ENCODE data around the gene RBM15B.
"Not testable (repeated sequence)": the region's sequence is repeated elsewhere in the genome, so short reads cannot be mapped to it uniquely, and the experiment has no call there.

The RBM15B gene, protein sequence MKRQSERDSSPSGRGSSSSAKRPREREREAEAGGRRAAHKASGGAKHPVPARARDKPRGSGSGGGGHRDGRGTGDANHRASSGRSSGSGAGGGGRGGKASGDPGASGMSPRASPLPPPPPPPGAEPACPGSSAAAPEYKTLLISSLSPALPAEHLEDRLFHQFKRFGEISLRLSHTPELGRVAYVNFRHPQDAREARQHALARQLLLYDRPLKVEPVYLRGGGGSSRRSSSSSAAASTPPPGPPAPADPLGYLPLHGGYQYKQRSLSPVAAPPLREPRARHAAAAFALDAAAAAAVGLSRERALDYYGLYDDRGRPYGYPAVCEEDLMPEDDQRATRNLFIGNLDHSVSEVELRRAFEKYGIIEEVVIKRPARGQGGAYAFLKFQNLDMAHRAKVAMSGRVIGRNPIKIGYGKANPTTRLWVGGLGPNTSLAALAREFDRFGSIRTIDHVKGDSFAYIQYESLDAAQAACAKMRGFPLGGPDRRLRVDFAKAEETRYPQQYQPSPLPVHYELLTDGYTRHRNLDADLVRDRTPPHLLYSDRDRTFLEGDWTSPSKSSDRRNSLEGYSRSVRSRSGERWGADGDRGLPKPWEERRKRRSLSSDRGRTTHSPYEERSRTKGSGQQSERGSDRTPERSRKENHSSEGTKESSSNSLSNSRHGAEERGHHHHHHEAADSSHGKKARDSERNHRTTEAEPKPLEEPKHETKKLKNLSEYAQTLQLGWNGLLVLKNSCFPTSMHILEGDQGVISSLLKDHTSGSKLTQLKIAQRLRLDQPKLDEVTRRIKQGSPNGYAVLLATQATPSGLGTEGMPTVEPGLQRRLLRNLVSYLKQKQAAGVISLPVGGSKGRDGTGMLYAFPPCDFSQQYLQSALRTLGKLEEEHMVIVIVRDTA

DNA sequence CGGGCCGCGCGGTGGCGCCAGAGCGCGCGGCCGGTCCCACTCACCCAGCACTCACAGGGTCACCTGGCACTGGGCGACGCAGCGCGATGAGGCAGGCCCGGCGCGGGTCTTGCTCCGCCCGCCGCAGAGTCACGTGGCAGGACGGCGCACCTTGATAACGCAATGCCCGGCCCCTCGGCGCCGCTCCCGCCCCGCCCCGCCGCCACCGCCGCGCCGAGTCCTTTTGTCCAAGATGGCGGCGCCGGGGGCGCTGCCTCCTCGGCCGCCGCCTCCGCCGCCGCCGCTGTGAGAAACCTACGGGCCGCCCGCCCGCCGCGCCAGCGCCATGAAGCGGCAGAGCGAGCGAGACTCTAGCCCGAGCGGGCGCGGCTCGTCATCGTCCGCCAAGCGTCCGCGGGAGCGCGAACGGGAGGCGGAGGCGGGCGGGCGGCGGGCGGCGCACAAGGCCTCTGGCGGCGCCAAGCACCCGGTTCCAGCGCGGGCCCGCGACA, at the start of gene RBM15B:
RBM15B (plus strand) TSS at position 211 of the 491 bp plus-strand sequence; CDS start at position 326, 115 bp downstream.
- DNase-seq: peak; percentile 10

DNA sequence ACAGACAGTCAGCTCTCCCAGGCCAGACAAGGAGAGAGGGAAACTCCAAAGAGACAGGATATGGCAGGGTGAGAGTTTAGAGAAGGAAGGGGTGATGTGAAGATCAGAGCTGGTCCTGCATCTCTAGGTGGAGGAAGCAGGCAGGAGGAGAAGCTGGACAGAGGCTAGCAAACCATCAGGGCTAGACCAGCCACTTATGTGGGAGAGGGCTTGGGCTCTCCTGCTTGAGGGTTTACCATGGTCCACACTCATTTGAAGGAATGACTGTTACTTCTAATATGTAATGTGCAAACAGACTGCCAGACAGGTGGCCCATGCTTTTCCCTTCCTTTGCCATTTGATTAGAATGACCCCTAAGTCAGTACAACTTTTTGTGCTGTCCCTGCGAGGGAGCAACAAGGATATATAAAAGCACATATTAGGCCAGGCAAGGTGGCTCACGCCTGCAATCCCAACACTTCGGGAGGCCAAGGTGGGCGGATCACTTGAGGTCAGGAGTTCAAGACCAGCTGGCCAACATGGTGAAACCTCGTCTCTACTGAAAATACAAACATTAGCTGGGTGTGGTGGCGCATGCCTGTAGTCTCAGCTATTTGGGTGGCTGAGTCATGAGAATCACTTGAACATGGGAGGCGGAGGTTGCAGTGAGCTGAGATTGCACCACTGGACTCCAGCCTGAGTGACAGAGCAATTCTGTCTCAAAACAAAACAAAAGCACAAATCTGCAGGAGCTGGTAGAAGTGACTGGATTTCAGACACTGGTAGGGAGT, 47.0 kb upstream of the RBM15B start:
- no peak for DNase-seq

DNA sequence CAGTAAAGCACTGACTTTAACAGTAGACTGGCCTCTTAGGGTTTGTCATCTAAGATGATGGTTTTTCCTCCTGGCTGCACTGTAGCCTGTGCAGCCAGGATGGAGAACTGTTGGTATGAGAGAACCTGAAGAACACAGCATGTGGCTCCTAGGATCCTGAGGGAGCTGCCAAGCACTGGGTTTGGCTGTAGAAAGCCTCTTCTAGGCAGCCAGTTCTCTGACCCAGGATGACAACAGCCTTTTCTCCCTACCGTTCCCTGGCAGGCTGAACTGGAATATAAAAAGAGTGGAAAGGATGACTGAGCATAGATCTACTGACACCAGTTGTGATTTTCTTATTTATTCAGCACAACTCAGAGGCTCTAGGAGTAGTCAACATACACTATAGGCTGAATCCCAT, 40.3 kb upstream of the RBM15B start:
- no peak for DNase-seq

DNA sequence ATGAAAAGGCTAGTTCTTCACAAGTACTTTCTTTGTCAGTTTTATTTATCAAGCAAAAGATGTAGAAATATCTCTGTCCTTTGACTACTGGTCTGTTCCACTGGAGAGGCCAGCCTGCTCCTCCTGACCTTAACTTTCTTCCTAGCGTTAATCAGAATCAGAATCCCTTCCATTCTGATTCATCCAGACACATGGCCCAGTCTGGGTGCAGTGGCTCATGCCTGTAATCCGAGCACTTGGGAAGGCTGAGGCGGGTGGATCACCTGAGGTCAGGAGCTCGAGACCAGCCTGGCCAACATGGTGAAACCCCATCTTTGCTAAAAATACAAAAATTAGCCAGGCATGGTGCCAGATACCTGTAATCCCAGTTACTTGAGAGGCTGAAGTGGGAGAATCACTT, 38.0 kb upstream of the RBM15B start:
- DNase-seq: no peak

DNA sequence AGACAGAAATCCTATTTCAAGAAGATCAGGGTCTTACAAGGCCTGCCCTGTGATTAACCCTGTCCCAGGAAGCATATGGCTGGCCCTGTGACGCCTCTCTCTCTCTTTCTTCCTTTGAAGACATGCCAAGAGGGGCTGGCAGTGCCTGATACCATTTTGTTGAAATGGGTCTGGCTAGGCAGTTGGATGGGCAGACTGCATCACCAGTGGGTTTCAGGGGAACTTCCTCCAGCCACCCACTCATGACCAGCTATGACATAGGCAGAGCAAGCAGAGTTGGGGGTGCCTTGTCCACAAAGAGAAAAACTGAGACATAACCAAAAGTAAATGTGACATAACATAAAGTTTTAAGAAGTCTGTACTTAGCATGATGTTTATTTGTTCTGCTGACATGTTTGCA, 37.4 kb upstream of the RBM15B start:
- no peak for DNase-seq

DNA sequence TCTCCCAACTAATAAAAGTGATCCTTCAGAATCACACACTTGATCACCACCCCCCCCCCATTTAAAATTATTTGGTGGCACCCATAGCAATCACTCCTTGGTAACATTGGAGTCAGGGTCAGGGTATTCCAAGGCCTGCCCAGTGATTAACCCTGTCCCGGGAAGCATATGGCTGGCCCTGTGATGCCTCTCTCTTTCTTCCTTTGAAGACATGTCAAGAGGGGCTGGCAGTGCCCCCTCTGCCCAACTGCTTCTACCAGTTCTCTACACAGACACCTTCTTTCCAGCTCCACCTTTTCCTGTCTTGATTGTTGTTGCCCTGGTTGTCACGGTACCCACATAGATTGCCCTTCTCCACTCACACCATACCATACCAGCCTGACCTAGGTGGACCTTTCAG, 36.9 kb upstream of the RBM15B start:
- no peak for DNase-seq

DNA sequence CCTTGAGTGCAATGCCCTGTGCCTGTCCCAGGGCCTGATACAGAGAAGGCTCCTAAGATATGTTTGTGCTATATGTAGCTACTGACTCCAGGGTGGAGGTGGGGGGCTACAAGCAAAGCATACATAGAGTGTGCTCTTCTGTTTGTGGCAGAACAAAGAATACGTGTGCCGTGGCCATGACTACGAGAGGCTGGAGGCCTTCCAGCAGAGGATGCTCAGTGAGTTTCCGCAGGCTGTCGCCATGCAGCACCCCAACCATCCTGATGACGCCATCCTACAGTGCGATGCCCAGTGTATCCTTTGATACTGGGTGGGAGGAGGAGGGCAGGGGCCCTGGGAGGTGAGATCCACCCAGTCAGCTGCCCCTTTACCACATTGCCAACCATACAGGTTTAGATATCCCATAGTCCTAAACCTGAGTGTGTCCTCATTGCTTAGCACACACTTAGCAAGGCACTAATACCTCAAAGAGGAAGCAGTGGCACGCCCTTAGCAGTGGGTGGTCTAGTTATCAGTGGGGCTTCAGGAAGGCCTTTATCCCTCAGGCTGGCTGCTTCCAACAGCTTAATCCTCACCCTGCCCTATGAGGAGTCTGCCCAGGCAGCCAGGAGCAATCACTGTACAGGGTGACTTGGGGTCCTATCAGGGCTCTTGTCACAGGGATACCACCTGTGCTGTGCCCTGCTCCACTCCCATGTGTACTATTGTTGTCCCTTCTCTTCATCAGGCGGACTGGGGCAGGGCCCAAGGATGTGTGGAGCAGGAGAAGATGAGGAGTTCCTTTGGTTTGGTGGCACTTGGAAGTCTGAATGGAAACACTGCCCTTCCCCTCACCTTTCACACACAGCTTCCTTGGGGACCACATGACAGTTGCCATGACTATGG, 36.1 kb upstream of the RBM15B start:
- DNase-seq: no peak

DNA sequence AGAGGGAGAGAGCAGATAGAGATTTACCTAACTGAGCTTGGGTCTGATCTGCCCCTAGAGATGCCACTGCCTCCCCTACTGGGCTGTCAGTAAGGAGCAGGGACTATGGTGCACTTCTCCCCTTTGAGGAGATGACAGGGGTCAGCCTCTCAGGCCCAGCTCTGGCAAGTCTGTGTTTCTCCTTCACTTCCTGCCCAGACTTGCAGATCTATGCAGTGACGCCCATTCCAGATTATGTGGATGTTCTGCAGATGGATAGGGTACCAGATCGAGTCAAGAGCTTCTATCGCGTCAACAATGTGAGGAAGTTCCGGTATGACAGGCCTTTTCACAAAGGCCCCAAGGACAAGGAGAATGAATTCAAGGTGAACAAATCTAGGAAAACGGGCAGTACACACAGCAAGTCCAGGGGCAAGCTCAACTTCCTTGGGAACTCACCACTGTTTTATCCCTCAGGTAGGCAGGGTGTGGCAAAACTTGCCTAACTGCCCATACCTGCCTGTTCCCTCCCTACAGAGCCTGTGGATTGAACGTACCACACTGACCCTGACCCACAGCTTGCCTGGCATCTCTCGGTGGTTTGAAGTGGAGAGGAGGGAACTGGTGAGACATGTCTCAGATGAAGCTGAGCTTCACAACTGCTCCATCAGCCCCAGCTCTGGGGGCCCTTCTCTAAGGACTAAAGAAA, 35.0 kb upstream of the RBM15B start:
- no peak for DNase-seq

DNA sequence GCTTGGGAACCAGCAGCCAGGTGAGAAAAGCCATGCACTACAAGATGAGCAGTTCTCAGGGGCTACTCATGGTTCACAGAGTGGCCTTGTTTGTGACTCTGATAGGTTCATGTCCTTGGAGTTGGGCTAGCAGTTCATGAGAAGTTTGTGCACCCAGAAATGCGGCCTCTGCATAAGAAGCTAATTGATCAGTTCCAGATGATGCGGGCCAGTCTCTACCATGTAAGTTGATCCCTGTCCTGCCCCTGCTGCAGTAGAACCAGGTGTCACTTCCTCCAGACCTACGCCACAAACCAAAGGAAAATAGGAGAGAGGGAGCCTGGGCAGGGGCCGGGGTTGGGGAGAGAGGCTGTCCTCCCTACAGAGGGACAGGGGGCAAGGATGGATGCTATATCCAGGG, 33.2 kb upstream of the RBM15B start:
- no peak for DNase-seq

DNA sequence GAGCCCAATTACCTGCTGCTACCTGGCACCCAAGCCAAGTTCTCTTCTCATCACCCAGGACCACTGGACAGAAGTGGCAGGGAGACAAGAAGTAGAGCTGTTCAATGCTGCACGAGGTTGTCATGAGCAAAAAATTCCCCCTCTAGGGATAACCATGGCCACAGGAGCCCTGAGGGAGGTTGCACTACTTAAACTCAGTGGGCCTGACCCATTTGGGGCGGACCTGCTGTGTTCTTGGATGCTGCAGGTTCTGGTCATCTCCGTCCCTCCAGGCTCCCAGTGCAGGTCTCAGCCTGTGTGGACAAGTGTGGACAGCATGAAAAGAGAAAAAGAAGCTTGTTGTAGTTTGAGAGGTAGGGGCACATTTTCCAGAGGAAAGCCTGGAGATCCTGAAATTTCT, 32.1 kb upstream of the RBM15B start:
- no peak for DNase-seq

DNA sequence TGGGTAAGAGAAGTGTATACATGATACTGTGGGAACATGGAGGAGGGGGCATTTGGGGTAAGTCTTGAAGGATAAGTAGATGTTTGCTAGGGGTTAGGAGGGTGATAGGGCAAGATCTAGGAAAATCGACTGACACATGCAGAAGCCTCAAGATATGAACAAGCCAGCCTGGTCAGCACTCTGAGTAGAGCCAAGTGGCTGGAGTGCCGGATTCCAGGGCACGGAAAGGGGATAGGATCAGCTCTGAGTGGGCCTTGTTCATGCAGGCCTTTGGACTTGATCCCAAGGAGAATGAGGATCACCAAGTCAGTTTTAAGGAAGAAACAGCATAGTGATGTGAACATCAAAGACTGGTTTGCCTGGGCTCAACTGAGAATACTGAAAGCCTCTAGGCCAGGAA, 30.3 kb upstream of the RBM15B start:
- no peak for DNase-seq

DNA sequence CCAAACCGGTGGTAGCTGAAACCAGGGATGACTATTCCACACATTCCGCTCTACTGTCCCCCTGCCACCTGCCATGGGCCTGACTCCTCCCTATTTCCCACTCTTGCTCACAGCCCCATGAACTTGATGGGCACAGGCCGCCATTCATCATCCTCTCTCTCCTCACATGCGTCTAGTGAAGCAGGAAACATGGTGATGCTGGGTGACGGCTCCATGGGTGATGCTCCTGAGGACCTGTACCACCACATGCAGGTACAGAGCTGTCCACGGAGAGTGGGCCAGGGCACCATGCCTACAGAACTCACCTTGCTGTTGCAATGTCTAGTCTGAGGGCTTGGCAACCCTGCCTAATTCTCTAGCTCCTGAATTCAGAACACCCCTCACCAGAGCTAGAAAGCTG, 29.3 kb upstream of the RBM15B start:
- no peak for DNase-seq

DNA sequence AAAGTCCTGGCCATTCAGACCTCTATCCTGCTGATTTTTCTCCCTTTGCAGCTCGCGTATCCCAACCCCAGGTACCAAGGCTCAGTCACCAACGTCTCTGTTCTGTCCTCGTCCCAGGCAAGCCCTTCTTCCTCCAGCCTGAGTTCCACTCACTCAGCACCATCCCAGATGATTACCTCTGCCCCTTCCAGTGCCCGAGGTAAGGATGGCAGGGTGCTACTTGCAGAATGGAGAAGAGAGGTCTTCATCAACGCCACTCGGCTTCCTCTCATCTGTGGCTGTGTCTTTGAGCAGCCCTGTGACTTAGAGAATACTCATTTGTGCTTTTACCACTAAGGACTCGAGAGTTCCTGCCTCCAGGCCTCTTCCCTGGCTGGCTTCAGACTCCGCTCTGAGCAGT, 28.6 kb upstream of the RBM15B start:
- DNase-seq: no peak

DNA sequence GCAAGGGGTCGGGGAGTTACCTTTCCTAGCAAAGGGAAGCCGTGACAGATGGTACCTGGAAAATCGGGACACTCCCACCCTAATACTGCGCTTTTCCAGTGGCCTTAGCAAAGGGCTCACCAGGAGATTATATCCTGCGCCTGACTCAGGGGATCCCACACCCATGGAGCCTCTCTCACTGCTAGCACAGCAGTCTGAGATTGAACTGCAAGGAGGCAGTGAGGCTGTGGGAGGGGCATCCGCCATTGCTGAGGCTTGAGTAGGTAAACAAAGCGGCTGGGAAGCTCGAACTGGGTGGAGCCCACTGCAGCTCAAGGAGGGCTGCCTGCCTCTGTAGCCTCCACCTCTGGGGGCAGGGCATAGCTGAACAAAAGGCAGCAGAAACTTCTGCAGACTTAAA, 22.8 kb upstream of the RBM15B start:
- not testable (repeated sequence) for DNase-seq

DNA sequence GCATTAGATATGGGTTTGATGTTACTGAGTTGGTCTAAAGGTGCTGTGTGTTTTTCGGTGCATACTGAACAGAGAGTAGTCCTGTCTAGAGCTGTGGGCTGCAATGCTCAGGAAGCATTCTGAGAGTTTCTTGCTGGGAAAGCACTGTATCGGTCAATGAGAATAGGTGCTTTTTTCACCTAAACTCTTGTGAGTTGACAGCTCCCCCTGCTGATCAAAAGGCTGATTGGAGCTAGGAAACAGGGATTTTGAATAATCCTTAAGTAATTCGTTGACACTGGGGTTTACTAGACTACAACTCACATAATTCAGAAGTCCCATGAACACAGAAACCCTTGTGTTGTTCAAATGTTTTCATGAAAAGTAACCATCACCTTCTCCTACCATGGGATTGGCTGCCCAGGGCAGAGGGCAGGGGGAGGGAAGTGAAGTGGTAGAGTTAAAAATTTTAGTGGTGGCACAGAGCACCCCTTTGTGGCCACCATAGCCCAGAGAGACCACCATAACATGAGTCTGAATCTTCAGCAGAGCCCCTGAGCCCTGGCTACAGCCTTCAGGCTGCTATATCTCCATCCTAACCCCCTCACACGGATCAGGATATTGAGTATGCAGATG, 19.0 kb upstream of the RBM15B start:
- no peak for DNase-seq

DNA sequence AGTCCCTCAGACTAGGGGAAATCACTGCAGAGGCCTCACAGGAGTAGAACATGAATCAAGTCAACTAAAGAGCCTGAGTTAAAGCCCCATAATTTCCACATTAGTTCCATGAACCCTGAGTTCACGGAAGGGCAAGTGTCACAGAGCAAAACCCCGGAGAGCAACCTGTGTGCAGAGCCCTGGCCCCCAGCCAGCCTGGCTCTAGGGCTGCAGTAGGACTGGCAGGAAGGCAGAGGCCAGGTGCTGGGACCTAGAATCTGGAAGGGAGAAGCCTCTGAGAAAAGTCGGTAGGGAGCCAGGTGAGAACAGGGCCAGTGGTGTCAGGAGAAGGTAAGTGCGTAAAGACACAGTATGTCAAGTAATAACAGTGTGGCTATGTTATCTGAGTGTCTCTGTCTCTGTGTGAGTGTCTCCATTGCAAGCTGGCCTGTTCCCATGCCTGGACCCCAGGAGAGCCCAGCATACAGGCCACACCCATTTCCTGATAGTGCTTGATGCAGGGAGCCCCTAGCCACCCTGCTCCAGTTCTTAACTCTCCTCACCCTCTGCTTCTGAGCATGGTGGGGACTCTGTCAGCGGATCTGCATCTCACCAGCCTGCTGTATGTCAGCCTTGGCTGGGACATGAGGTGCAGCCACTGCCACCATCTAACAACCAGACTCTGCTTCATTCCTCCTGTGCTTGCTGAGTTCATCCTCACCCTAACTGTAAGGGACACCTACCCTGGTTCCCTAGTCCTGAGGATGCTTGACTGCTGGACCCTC, 17.2 kb upstream of the RBM15B start:
- DNase-seq: no peak

DNA sequence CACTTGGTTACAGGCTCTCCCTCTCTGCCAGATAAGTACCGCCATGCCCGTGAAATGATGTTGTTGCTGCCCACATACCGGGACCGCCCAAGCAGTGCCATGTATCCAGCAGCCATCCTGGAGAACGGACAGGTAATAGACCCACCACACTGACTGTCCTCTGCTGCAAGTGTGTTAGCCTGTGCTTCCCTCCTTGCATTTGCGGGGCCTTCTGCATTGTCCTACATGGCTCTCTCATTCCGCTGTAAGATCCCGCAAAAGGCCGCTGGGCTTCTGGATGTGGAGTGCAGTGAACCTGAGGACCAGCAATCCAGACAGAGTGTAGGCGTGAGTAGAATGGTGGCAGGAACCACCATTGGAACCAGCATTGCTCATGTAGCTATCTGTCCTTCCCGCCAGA, 16.6 kb upstream of the RBM15B start:
- no peak for DNase-seq

DNA sequence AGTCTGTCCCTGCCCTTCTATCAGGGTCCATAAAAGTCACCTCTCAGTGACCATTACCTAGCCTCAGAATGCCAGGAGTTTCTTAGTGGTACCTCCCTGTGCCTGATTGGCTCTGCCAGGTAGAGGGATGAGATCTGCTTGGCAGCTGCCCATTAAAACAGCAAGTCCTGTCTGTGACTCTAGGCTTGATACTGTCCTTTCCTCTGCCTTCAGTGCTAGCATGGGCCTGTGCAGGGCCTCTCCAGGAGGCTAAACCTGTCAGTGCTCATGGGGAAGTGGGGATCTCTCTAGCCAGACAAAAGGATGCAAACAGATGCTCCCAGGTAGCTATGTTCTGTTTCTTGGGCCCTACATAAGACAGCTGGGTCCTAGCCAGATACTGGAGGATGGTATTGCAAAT, 15.9 kb upstream of the RBM15B start:
- DNase-seq: no peak

DNA sequence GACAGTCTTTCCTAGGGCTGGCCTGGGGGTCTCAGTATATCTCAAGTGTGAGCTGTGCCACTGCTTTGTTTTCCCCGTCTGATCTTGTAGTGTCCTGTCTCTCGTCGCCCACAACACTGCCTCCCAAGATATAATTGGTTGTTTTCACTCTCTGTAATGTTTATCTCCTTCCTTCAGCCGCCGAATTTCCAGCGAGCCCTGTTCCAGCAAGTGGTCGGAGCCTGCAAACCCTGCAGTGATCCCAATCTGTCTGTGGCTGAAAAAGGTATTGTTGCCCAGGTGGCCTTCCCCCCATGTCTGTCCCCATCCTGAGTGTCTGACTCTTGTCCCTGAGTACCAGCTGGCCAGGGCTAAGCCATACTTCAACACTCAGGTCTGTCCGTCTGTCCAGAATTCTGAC, 15.5 kb upstream of the RBM15B start:
- no peak for DNase-seq

DNA sequence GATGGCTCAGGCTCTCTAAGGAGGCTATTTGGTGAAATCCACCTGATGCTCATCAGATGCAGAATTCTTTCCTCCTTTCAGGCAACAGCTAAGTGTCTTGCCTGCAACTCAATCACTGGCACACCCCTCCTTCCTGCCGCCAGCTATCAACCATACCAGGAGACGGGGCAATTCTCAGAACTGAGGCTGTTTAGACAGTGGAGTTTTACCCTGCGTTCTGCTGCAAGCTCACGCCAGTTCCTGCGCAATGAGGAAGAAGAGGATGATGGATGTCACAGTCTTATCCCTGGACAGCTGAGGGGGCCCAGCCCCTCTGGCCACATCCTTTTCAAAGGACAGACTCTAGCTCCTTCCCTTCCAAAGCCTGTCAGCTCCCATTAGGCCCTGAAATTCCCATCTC, 13.0 kb upstream of the RBM15B start:
- no peak for DNase-seq
